Testis (tissue), 3 donors: ENCODE data around the gene AARS2. TPM values are rescaled to one million over a fixed set of nuclear protein-coding genes. Genes with fewer than 3 reads are reported as not detected.
"Not testable (repeated sequence)": the region's sequence is repeated elsewhere in the genome, so short reads cannot be mapped to it uniquely, and the experiment has no call there.

Experiments used
- DNase-seq: peaks from one replicate; pipeline ENCODE4 v3.0.0-alpha.2; 2019
- H3K27ac ChIP-seq, 2 donors: fragments of 200-600 bp; sonication (generic); one replicate each; pipeline ENCODE4 v1.5.1; 2019
- H3K27me3 ChIP-seq: fragments of 200-600 bp; sonication (generic); one replicate; pipeline ENCODE4 v1.5.1; 2019
- H3K36me3 ChIP-seq: fragments of 200-600 bp; sonication (generic); one replicate; pipeline ENCODE4 v1.5.1; 2017; ENCODE audit warnings: low read depth; ENCODE audit errors: missing control alignments
- H3K4me1 ChIP-seq: fragments of 200-600 bp; sonication (generic); one replicate; pipeline ENCODE4 v1.5.1; 2019
- H3K4me3 ChIP-seq, 2 donors: fragments of 200-600 bp; sonication (generic); one replicate each; pipeline ENCODE4 v1.5.1; 2017 to 2019
- H3K9me3 ChIP-seq: fragments of 200-600 bp; sonication (generic); one replicate; pipeline ENCODE4 v1.5.1; 2017
- CTCF ChIP-seq, 3 experiments: fragments of 450-650 bp in 2 of 3; fragments of 200-600 bp in 1 of 3; sonication (generic) in 1 of 3; IDR thresholded peaks; one replicate each; pipeline ENCODE4 v1.5.1; 2016 to 2019; ENCODE audit warnings: antibody characterized with exemption in 3 of 3, mild to moderate bottlenecking in 2 of 3, moderate library complexity in 1 of 3
- POLR2A ChIP-seq: fragments of 450-650 bp; IDR thresholded peaks from one replicate; pipeline ENCODE4 v1.6.1; 2017; ENCODE audit warnings: antibody characterized with exemption, mild to moderate bottlenecking, moderate library complexity
- WGBS, 2 donors: methylation state at CpG; one replicate each; pipeline ENCODE4 v1.1.5; 2018; 5-methylcytosine and 5-hydroxymethylcytosine counted together
- intact Hi-C: fragments of 100-400 bp; cut with DNase I; formaldehyde crosslinking; loops from one replicate; pipeline ENCODE4 v1.15.1; 2023; ENCODE audit warnings: low total_unique reads
- polyA plus RNA-seq: library from polyadenylated mRNA; stranded (reverse); fragments of 350-450 nt; fragmentation: Illumina TruSeq; extraction: RNeasy Lipid Tissue Mini Kit (QIAGEN cat#74804); gene quantifications from one replicate; pipeline ENCODE4 v1.2.3, GENCODE V29; 2014; ENCODE audit warnings: low read depth, low replicate concordance; ENCODE audit not compliant: insufficient read depth
- total RNA-seq, 2 donors: library from RNA; depleted of rRNA; stranded (reverse); fragments of >200 nt; gene quantifications; one replicate each; pipeline ENCODE4 v1.2.3, GENCODE V29; 2016

The AARS2 gene
- total and polyA plus RNA-seq, 3 donors from 2014 or later = 6.2 to 14.6 (median 13.4) TPM

- H3K27ac ChIP-seq = no peak overlapping the region
- H3K4me1 ChIP-seq = no peaks in the 10 kb centered on the region
- DNase-seq = no peak
- intact Hi-C loops = no loop called here
- no peak overlapping the region for H3K4me3 ChIP-seq
- H3K36me3 ChIP-seq = no peaks in the 10 kb centered on the region
- WGBS, 2 donors = 70 to 82% methylated on average over 4 of the region's 4 CpGs
- H3K27me3 ChIP-seq = no peaks in the 10 kb centered on the region
- H3K9me3 ChIP-seq = no peaks in the 10 kb centered on the region
- TF ChIP-seq CTCF (IDR thresholded peaks at IDR 0.05) (no peak), POLR2A (no peak)
Measured at GRCh38 chr6:44355640-44356039, 42.5 kb upstream of the AARS2 start.

GRCh38 chr6:44353336-44353735 is 40.2 kb upstream of the AARS2 start:
- no peaks in the 10 kb centered on the region for H3K36me3 ChIP-seq
- H3K4me1 ChIP-seq = no peaks in the 10 kb centered on the region
- H3K27me3 ChIP-seq = no peaks in the 10 kb centered on the region
- DNase-seq = no peak
- H3K9me3 ChIP-seq = no peaks in the 10 kb centered on the region
- H3K4me3 ChIP-seq = no peak overlapping the region
- H3K27ac ChIP-seq = no peak overlapping the region
- WGBS, 2 donors = 82 to 85% methylated on average over 2 of the region's 2 CpGs
- TF ChIP-seq POLR2A (no peak), CTCF (IDR thresholded peaks at IDR 0.05) (no peak)
- intact Hi-C loops = no loop called here

- Histone ChIP-seq H3K4me1 (no peaks in the 10 kb centered on the region), H3K27me3 (no peaks in the 10 kb centered on the region), H3K36me3 (no peaks in the 10 kb centered on the region), H3K27ac (no peak overlapping the region), H3K9me3 (no peaks in the 10 kb centered on the region), H3K4me3 (no peak overlapping the region)
- DNase-seq = no peak
- intact Hi-C loops = no loop called here
- TF ChIP-seq POLR2A (no peak), CTCF (IDR thresholded peaks at IDR 0.05) (no peak)
- 93 to 96% methylated on average over 4 of the region's 4 CpGs for WGBS, 2 donors
Measured at GRCh38 chr6:44352259-44352658, 39.1 kb upstream of the AARS2 start.

DNA sequence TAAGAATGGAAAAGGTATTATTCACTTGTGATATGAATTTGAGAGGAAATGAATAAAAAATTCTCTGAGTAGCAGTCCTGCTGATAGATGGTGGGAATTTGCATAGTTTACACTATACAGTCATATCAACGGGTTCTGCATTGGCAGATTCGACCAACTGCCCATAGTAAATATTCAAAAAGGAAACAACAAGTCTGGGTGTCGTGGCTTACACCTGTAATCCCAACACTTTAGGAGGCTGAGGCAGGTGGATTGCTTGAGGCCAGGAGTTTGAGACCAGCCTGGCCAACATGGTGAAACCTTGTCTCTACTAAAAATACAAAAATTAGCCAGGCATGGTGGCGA is 37.5 kb upstream of the AARS2 start:
- DNase-seq, H3K27ac ChIP-seq, H3K27me3 ChIP-seq, H3K4me3 ChIP-seq, H3K9me3 ChIP-seq, H3K36me3 ChIP-seq, intact Hi-C loops, H3K4me1 ChIP-seq: not testable (repeated sequence)
- 79 to 88% methylated on average over 4 of the region's 4 CpGs for WGBS, 2 donors

DNA sequence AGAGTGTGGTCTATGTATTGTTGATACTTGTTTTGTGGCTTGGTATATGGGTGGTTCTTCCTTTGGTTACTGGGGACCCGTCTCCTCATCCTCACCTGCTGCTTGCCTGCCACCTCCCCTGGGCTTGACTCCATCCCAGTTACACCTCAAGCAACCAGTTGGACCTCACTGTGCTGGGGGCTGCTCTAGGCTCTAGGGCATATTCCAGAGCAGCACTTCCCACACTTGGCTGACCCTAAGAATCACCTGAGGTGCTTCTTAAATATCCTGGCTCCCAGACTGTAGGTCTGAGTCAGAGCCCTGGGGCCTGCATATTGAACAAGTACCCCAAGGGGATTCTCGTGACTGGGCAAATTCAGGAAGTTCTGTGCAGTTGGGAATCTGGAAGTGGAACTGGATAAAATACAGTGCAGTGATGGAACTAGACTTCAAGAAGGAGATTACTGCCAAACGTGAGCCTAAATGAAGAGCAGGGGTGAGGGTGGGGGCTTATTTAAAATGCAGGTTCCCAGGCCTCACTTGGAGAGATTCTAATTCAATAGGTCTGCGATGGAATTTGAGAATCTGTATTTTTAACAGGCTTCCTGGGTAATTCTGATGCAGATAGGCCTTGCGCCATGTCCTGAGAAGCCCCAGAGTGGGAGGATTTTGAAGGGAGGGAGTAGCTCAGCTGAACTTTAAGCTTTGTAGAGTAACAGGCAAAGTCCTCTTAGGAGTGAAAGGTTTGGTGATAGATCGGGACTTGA is 36.9 kb upstream of the AARS2 start:
- TF ChIP-seq CTCF (IDR thresholded peaks at IDR 0.05) = no peak
- TF ChIP-seq POLR2A = no peak
- Histone ChIP-seq H3K9me3 (no peaks in the 10 kb centered on the region), H3K27ac (no peak overlapping the region), H3K4me3 (no peak overlapping the region), H3K4me1 (no peaks in the 10 kb centered on the region), H3K27me3 (no peaks in the 10 kb centered on the region), H3K36me3 (no peaks in the 10 kb centered on the region)
- DNase-seq = no peak
- intact Hi-C loops = no loop called here
- 77 to 78% methylated on average over 6 of the region's 6 CpGs for WGBS, 2 donors

DNA sequence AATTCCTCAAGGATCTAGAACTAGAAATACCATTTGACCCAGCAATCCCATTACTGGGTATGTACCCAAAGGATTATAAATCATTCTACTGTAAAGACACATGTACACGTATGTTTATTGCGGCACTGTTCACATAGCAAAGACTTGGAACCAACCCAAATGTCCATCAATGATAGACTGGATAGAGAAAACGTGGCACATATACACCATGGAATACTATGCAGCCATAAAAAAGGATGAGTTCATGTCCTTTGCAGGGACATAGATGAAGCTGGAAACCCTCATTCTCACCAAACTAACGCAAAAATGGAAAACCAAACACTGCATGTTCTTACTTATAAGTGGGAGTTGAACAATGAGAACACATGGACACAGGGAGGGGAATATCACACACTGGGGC is 33.7 kb upstream of the AARS2 start:
- H3K27ac ChIP-seq, H3K27me3 ChIP-seq, H3K36me3 ChIP-seq, intact Hi-C loops, H3K4me1 ChIP-seq, H3K9me3 ChIP-seq, DNase-seq, H3K4me3 ChIP-seq: not testable (repeated sequence)
- WGBS, 2 donors = 79 to 86% methylated on average over 4 of the region's 4 CpGs
